GM12864 (cell line): ENCODE results near the gene ST7.

Experiments
- DNase-seq: peaks from one replicate; pipeline ENCODE4 v3.0.0-alpha.2; 2011; ENCODE audit warnings: low read depth
- H3K4me3 ChIP-seq: 2 replicates; pipeline ENCODE4 v1.5.1; 2011; ENCODE audit warnings: mild to moderate bottlenecking, low read depth, low read length, control low read depth
- CTCF ChIP-seq: IDR thresholded peaks from 2 replicates; pipeline ENCODE4 v1.5.1; 2011; ENCODE audit warnings: low read depth, mild to moderate bottlenecking, moderate library complexity, low read length, control low read depth, inconsistent platforms; ENCODE audit errors: missing control alignments

Gene ST7

DNA sequence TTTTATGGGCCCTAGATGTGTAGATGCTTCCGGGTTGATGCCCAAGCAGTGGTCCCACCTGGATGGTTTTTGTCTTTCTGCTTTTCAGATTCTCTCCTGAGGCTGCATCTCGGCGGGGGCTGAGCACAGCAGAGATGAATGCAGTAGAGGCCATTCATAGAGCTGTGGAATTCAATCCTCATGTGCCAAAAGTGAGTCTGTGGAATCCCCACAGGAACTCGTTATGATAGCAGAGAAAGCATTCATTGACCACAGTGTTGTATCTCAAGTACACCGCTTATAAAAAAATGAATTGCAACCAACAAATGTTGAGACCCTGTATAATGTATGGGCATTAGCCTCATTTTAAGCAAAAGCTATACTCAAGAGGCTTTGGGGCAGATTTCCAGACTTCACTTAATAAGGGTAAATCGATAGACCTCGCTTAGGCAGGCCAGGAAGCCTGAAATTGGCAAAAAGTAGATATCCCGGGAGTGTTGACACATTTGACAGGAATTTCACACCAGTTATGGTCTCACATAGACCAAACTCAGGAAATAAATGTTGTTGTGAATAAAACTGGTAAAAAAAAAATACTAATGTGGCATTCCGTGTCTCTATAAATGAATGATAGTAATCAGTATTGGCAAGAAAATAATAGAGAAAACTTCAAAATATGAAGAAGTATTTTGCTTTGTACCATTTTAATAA is 237.6 kb downstream of the ST7 start:
- no peak for DNase-seq
- H3K4me3 ChIP-seq, result no peak overlapping the region
- TF ChIP-seq CTCF, result no peak

DNA sequence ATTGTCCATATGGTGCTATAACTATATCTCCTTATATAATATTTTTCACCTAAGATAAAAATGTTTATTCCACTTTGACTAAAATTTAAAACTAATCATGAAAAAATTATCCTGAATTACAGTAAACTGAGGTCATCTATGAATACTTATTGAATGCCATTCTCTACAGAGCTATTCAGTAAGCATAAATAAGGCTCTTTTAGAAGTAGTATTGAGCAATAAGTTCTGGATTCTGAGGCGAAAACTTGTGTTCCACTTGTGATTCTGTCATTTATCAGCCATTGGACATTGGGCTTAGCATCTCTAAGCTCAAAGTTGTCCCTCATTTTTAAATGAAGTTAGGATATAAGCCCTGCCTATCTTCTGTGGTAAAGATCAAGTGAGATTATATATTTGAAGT is 238.8 kb downstream of the ST7 start:
- no peak for DNase-seq
- TF ChIP-seq CTCF, result no peak
- no peak overlapping the region for H3K4me3 ChIP-seq

- no peak for TF ChIP-seq CTCF
- no peak for DNase-seq
Measured at GRCh38 chr7:117193564-117193963, 240.3 kb downstream of the ST7 start.

DNA sequence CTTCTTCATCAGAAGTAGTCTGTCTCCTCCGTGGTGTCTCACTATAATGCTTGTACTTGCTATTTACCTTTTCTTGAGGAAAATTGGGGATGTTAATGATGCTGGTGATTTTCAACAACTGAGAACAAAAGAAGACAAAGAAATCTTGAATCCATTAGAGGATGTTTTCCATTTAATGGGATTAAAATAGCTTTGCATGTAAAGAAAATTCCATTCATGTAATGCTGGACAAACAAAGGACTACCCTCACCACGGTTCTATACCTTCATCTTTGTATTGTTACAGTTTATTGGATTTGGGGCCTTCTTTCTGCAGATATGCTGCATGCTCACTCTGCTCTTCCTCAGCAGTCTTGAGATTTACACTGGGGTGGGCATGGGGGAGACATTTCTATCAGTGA is 241.1 kb downstream of the ST7 start:
- no peak for DNase-seq

More at GRCh38 chr7:117193564-117193963, 240.3 kb downstream of the ST7 start:
- H3K4me3 ChIP-seq, result no peak overlapping the region

DNA sequence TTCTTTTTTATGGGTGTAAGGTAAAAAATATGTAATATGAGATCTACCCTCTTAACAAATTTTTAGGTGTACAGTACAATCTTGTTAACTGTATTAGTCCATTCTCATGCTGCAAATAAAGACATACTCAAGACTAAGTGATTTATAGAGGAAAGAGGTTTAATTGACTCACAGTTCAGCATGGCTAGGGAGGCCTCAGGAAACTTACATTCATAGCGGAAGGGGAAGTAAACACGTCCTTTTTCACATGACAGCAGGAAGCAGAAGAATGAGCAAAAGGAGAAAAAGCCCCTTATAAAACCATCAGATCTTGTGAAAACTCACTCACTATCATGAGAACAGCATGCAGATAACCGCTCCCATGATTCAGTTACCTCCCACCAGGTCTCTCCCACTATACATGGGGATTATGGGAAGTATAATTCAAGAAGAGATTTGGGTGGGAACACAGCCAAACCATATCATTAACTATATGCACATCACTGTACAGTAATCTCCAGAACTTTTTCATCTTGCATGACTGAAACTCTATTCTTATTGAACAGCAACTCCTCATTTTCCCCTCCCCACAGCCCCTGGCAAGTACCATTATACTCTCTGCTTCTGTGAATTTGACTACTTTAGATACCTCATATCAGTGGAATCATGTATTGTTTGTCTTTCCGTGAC is 242.2 kb downstream of the ST7 start:
- H3K4me3 ChIP-seq, result no peak overlapping the region
- no peak for TF ChIP-seq CTCF
- DNase-seq, result no peak

More for the DNA sequence above, 241.1 kb downstream of the ST7 start:
- no peak overlapping the region for H3K4me3 ChIP-seq
- TF ChIP-seq CTCF, result no peak

DNA sequence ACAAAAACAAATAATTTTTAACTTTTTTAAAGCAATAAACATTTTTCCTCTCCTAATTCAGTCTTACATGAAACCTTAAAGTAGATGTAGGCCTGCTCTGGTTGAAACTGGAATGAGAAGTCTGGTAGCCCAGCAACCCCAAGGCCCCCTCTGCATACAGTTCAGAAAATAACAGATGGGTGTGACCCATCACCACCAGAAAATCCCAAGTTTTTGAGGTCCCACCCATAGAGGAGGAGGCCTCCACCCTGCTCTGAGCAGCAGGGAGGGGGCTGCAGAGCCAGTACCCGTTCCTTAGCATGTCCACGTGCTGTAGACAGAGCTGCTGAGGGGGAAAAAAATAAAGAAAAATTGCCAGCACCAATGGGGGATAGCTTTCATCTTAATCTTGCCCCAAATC is 246.8 kb downstream of the ST7 start:
- no peak for DNase-seq
- TF ChIP-seq CTCF, result no peak
- no peak overlapping the region for H3K4me3 ChIP-seq
